Gastrocnemius medialis (tissue), 4 donors: ENCODE data around the gene SAE1. TPM values are rescaled to one million over a fixed set of nuclear protein-coding genes. Genes with fewer than 3 reads are reported as not detected.
A peak's percentile ranks its signal among the peaks of the same experiment; 100 is the strongest.

Experiments
- ATAC-seq, 2 donors: fragments of 150-250 bp; one replicate each; pipeline ENCODE4 v1.9.1; 2016
- DNase-seq, 2 donors: peaks; one replicate each; pipeline ENCODE4 v3.0.0-alpha.2; 2019
- H3K27ac ChIP-seq, 4 donors: fragments of 200-600 bp; sonication (generic); 1 replicate in 1 of 4; 2 replicates in 3 of 4; pipeline ENCODE4 v1.5.1; 2016 to 2018; ENCODE audit warnings: mild to moderate bottlenecking in 2 of 4, moderate library complexity in 1 of 4
- H3K27me3 ChIP-seq, 3 donors: fragments of 200-600 bp; sonication (generic) in 2 of 3; 1 replicate in 1 of 3; 2 replicates in 2 of 3; pipeline versions ENCODE4 v1.5.1 to v1.6.0; 2016 to 2019; ENCODE audit warnings: mild to moderate bottlenecking in 1 of 3, moderate library complexity in 1 of 3
- H3K36me3 ChIP-seq, 2 donors: fragments of 200-600 bp; sonication (generic) in 1 of 2; one replicate each; pipeline ENCODE4 v1.5.1; 2017 to 2018
- H3K4me1 ChIP-seq, 2 donors: fragments of 200-600 bp; sonication (generic) in 1 of 2; one replicate each; pipeline ENCODE4 v1.5.1; 2016 to 2017; ENCODE audit warnings: mild to moderate bottlenecking in 2 of 2
- H3K4me3 ChIP-seq, 4 donors: fragments of 200-600 bp; sonication (generic) in 3 of 4; 1 replicate in 1 of 4; 2 replicates in 3 of 4; pipeline ENCODE4 v1.5.1; 2016 to 2019; ENCODE audit warnings: mild to moderate bottlenecking in 2 of 4
- H3K9me3 ChIP-seq, 3 donors: fragments of 200-600 bp; sonication (generic) in 2 of 3; 1 replicate in 1 of 3; 2 replicates in 2 of 3; pipeline ENCODE4 v1.5.1; 2016 to 2019
- POLR2A ChIP-seq, 2 donors: fragments of 450-650 bp; IDR thresholded peaks; one replicate each; pipeline ENCODE4 v1.6.1; 2017; ENCODE audit warnings: antibody characterized with exemption in 2 of 2, mild to moderate bottlenecking in 2 of 2, moderate library complexity in 2 of 2
- in situ Hi-C, 4 donors: fragments of 200-750 bp; cut with MboI; loops; one replicate each; pipeline versions ENCODE4 v1.15.0 to v1.8.0; 2017; ENCODE audit warnings: low sequenced_read_pairs in 4 of 4
- intact Hi-C: fragments of 100-400 bp; cut with DNase I; formaldehyde crosslinking; loops from one replicate; pipeline ENCODE4 v1.15.1; 2023; ENCODE audit warnings: low total_unique reads
- total RNA-seq, 4 donors: library from RNA; depleted of rRNA; stranded (reverse); fragments of >200 nt; gene quantifications; one replicate each; pipeline versions ENCODE4 v1.1.0 to v1.2.3, GENCODE V29; 2016
- TF ChIP-seq, protein P1 (sequence below), 5 experiments: fragments of 450-650 bp in 3 of 5; fragments of 200-600 bp in 2 of 5; sonication (generic) in 2 of 5; IDR thresholded peaks in 4 of 5; conservative IDR thresholded peaks in 1 of 5; 1 replicate in 4 of 5; 2 replicates in 1 of 5; pipeline ENCODE4 v1.5.1; 2016 to 2019; ENCODE audit warnings: antibody characterized with exemption in 5 of 5, mild to moderate bottlenecking in 3 of 5, moderate library complexity in 3 of 5

The SAE1 gene
- total RNA-seq, 4 donors from 2014 or later: 29.7 to 74.6 (median 46.4) TPM

DNA sequence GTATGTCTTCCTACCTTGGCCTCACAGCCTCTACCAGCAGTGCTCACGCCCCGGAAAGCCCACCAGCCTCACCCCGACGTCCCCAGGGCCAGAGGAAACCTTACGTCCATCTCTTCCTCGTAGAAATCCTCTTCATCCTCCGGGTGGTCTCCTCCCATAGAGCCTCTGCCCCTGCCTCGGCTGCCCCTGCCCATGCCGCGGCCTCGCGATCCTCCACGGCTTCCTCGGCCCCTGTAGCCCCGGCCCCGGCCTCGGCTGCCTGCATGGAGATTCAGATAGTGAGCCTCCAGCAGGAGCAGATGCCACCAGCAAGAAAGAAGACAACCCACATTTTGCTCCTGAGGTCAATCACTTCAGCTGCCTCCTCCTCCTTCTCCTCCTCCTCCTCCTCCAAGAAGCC lies 44.4 kb upstream of the SAE1 start:
- ATAC-seq: no peak
- in situ Hi-C loops (no loop called here), intact Hi-C loops (no loop called here)
- no peaks in the 10 kb centered on the region for H3K27me3 ChIP-seq
- no peak for DNase-seq
- peaks cover 0 to 98% of the 10 kb centered on the region in 2 donors for H3K36me3 ChIP-seq
- H3K27ac ChIP-seq: no peak overlapping the region
- no peaks in the 10 kb centered on the region for H3K4me1 ChIP-seq
- H3K4me3 ChIP-seq: no peak overlapping the region
- H3K9me3 ChIP-seq: no peaks in the 10 kb centered on the region
- TF ChIP-seq, protein P1, sequence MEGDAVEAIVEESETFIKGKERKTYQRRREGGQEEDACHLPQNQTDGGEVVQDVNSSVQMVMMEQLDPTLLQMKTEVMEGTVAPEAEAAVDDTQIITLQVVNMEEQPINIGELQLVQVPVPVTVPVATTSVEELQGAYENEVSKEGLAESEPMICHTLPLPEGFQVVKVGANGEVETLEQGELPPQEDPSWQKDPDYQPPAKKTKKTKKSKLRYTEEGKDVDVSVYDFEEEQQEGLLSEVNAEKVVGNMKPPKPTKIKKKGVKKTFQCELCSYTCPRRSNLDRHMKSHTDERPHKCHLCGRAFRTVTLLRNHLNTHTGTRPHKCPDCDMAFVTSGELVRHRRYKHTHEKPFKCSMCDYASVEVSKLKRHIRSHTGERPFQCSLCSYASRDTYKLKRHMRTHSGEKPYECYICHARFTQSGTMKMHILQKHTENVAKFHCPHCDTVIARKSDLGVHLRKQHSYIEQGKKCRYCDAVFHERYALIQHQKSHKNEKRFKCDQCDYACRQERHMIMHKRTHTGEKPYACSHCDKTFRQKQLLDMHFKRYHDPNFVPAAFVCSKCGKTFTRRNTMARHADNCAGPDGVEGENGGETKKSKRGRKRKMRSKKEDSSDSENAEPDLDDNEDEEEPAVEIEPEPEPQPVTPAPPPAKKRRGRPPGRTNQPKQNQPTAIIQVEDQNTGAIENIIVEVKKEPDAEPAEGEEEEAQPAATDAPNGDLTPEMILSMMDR (IDR thresholded peaks at IDR 0.05 in 4 of 5, conservative IDR thresholded peaks at IDR 0.05 in 1 of 5): no peak
- no peak for TF ChIP-seq POLR2A (IDR thresholded peaks at IDR 0.05)

- Histone ChIP-seq H3K4me3 (no peak overlapping the region), H3K4me1 (peaks cover 15 to 18% of the 10 kb centered on the region in 2 donors), H3K9me3 (no peaks in the 10 kb centered on the region), H3K27me3 (no peaks in the 10 kb centered on the region), H3K27ac (no peak overlapping the region), H3K36me3 (peaks cover 0 to 73% of the 10 kb centered on the region in 2 donors)
- ATAC-seq (no peak), DNase-seq (no peak)
- no peak for TF ChIP-seq POLR2A (IDR thresholded peaks at IDR 0.05)
- TF ChIP-seq, protein P1 (IDR thresholded peaks at IDR 0.05 in 4 of 5, conservative IDR thresholded peaks at IDR 0.05 in 1 of 5): no peak
- in situ Hi-C loops: no loop called here
- intact Hi-C loops: no loop called here
These were observed 40.8 kb upstream of the SAE1 start for GRCh38 chr19:47089767-47090350.

- peak overlapping the region; percentile 79 to 87 (median 84) for H3K27ac ChIP-seq
- intact Hi-C loops: no loop called here
- ATAC-seq (no peak), DNase-seq (no peak)
- in situ Hi-C loops: no loop called here
- peaks cover 49 to 52% of the 10 kb centered on the region in 2 donors for H3K4me1 ChIP-seq
- no peak for TF ChIP-seq POLR2A (IDR thresholded peaks at IDR 0.05)
- TF ChIP-seq, protein P1 (IDR thresholded peaks at IDR 0.05 in 4 of 5, conservative IDR thresholded peaks at IDR 0.05 in 1 of 5): no peak
- no peaks in the 10 kb centered on the region for H3K9me3 ChIP-seq
- peaks cover 0 to 41% of the 10 kb centered on the region in 2 donors for H3K36me3 ChIP-seq
- H3K27me3 ChIP-seq: no peaks in the 10 kb centered on the region
- H3K4me3 ChIP-seq: no peak overlapping the region
These were observed 37.4 kb upstream of the SAE1 start for GRCh38 chr19:47093254-47093653.

DNA sequence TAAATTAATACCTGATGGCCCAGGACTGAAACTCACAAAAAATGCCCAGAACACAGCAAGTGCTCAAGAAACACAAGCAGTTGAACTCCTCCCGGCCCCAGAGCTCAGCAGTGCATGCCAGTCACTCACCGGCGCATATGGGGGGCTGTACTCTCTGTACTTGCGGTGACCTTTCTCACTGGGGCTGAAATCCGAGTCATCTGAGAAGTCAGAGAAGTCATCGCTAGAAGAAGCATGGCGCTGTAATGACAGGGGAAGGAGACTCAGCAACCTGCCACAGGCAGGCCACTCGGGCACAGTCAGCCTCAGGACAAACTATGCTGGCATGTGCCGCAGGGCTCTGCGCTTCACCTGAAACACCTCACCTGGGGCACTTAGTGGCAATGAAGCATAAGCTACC lies 36.8 kb upstream of the SAE1 start:
- peak in 1 of 2 donors; percentile 53 for DNase-seq

More for the DNA sequence above, 36.8 kb upstream of the SAE1 start:
- Histone ChIP-seq H3K9me3 (no peaks in the 10 kb centered on the region), H3K27ac (peak overlapping the region; percentile 79 to 87 (median 84)), H3K4me3 (no peak overlapping the region), H3K36me3 (peaks cover 0 to 36% of the 10 kb centered on the region in 2 donors), H3K27me3 (no peaks in the 10 kb centered on the region), H3K4me1 (peaks cover 55 to 58% of the 10 kb centered on the region in 2 donors)
- in situ Hi-C loops (no loop called here), intact Hi-C loops (no loop called here)
- ATAC-seq: peak in 1 of 2 donors; percentile 34
- TF ChIP-seq, protein P1 (IDR thresholded peaks at IDR 0.05 in 4 of 5, conservative IDR thresholded peaks at IDR 0.05 in 1 of 5): no peak
- no peak for TF ChIP-seq POLR2A (IDR thresholded peaks at IDR 0.05)
